Epithelial cell of esophagus (primary cell): ENCODE measurements around the gene MIF4GD.

Experiments used
- DNase-seq: peaks from one replicate; pipeline ENCODE4 v3.0.0; 2010; ENCODE audit warnings: low read depth
- H3K4me3 ChIP-seq: 2 replicates; pipeline ENCODE4 v1.5.1; 2011; ENCODE audit warnings: mild to moderate bottlenecking, low read length, control low read depth
- CTCF ChIP-seq: IDR thresholded peaks from 2 replicates; pipeline ENCODE4 v1.5.1; 2011; ENCODE audit warnings: low read depth, mild to moderate bottlenecking, low read length, control low read depth, inconsistent platforms; ENCODE audit not compliant: insufficient read depth; ENCODE audit errors: missing control alignments

The MIF4GD gene

GRCh38 chr17:75239214-75239613, 31.8 kb downstream of the MIF4GD start:
- no peak overlapping the region for H3K4me3 ChIP-seq
- no peak for TF ChIP-seq CTCF
- no peak for DNase-seq

- no peak overlapping the region for H3K4me3 ChIP-seq
- peak; percentile 93 for TF ChIP-seq CTCF
- peak; percentile 72 for DNase-seq
These were observed 32.3 kb downstream of the MIF4GD start for GRCh38 chr17:75238684-75239191.

- TF ChIP-seq CTCF, result no peak
- H3K4me3 ChIP-seq, result no peak overlapping the region
- no peak for DNase-seq
These were observed 32.9 kb downstream of the MIF4GD start for GRCh38 chr17:75238020-75238580.

- no peak for DNase-seq
- H3K4me3 ChIP-seq, result no peak overlapping the region
- TF ChIP-seq CTCF, result no peak
These were observed 33.7 kb downstream of the MIF4GD start for GRCh38 chr17:75237100-75238014.

- no peak overlapping the region for H3K4me3 ChIP-seq
- TF ChIP-seq CTCF, result no peak
- DNase-seq, result no peak
These were observed 38.2 kb downstream of the MIF4GD start for GRCh38 chr17:75232786-75233185.

- no peak overlapping the region for H3K4me3 ChIP-seq
- no peak for DNase-seq
- no peak for TF ChIP-seq CTCF
These were observed 39.1 kb downstream of the MIF4GD start for GRCh38 chr17:75231741-75232464.
